ENCODE results near the gene ELAVL2. TPM values are rescaled to one million over a fixed set of nuclear protein-coding genes. Genes with fewer than 3 reads are reported as not detected.

ELAVL2 gene
- polyA plus RNA-seq, 1 donor from 2014 or later, result 106 TPM

DNA sequence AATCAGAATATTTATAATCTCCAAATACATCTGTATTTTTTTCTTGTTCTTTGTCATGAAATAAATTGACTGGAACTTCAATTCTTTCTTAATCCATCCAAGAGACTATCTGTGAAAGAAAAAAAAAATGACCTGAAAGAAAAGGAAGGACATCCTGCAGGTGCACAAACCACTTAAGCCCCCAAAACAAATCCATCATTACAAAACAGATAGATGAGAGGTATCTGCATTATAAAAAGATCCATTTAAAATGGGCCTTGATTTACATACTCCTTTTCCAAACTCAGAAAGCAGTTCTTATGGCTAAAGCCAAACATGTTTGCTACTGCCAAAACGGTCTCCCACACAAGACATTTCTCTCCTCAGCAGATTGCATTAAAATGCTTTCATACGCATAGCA lies 85.5 kb downstream of the ELAVL2 start:
- Histone ChIP-seq H2AFZ (ENCODE audit: low read depth, low read length) (no peak overlapping the region), H3K36me3 (ENCODE audit: insufficient read depth, low read length) (no peaks in the 10 kb centered on the region), H3K27ac (ENCODE audit: low read length) (no peak overlapping the region)

GRCh38 chr9:23739753-23740152 lies 86.3 kb downstream of the ELAVL2 start:
- Histone ChIP-seq H3K36me3 (ENCODE audit: insufficient read depth, low read length) (no peaks in the 10 kb centered on the region), H3K4me3 (ENCODE audit: low read length) (no peak overlapping the region), H3K79me2 (replicated peaks; ENCODE audit: insufficient read depth, low read length) (peaks cover 14% of the 10 kb centered on the region)

More for the DNA sequence above, 85.5 kb downstream of the ELAVL2 start:
- no peaks in the 10 kb centered on the region for H4K20me1 ChIP-seq (ENCODE audit: insufficient read depth)
- H3K9ac ChIP-seq (ENCODE audit: low read length), result no peak overlapping the region
- H3K9me2 ChIP-seq (ENCODE audit: insufficient read depth, low read length), result no peaks in the 10 kb centered on the region
- H3K79me2 ChIP-seq (replicated peaks; ENCODE audit: insufficient read depth, low read length), result peaks cover 13% of the 10 kb centered on the region
- no peaks in the 10 kb centered on the region for H3K27me3 ChIP-seq (ENCODE audit: insufficient read depth, low read depth, low read length)
- no peak for TF ChIP-seq EZH2 (IDR thresholded peaks at IDR 0.05; ENCODE audit: borderline replicate concordance, insufficient read depth, low read length, poor library complexity, severe bottlenecking)
- TF ChIP-seq RAD21 (conservative IDR thresholded peaks at IDR 0.05), result no peak
- TF ChIP-seq, protein P1, sequence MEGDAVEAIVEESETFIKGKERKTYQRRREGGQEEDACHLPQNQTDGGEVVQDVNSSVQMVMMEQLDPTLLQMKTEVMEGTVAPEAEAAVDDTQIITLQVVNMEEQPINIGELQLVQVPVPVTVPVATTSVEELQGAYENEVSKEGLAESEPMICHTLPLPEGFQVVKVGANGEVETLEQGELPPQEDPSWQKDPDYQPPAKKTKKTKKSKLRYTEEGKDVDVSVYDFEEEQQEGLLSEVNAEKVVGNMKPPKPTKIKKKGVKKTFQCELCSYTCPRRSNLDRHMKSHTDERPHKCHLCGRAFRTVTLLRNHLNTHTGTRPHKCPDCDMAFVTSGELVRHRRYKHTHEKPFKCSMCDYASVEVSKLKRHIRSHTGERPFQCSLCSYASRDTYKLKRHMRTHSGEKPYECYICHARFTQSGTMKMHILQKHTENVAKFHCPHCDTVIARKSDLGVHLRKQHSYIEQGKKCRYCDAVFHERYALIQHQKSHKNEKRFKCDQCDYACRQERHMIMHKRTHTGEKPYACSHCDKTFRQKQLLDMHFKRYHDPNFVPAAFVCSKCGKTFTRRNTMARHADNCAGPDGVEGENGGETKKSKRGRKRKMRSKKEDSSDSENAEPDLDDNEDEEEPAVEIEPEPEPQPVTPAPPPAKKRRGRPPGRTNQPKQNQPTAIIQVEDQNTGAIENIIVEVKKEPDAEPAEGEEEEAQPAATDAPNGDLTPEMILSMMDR (IDR thresholded peaks at IDR 0.05; ENCODE audit: poor library complexity, severe bottlenecking), result no peak
- TF ChIP-seq SMC3 (conservative IDR thresholded peaks at IDR 0.05; ENCODE audit: poor library complexity), result no peak
- TF ChIP-seq POLR2AphosphoS5 (IDR thresholded peaks at IDR 0.05), result no peak
- no peaks in the 10 kb centered on the region for H3F3A ChIP-seq (ENCODE audit: insufficient read depth, low read length, poor library complexity, severe bottlenecking)
- no peak overlapping the region for H3K4me3 ChIP-seq (ENCODE audit: low read length)
- no peak overlapping the region for H3K4me2 ChIP-seq (ENCODE audit: low read length)
- H3K9me3 ChIP-seq (ENCODE audit: low read length), result no peaks in the 10 kb centered on the region

More at GRCh38 chr9:23739753-23740152, 86.3 kb downstream of the ELAVL2 start:
- no peaks in the 10 kb centered on the region for H3F3A ChIP-seq (ENCODE audit: insufficient read depth, low read length, poor library complexity, severe bottlenecking)
- no peaks in the 10 kb centered on the region for H3K9me3 ChIP-seq (ENCODE audit: low read length)
- H3K27ac ChIP-seq (ENCODE audit: low read length), result no peak overlapping the region
- H3K27me3 ChIP-seq (ENCODE audit: insufficient read depth, low read depth, low read length), result no peaks in the 10 kb centered on the region
- H4K20me1 ChIP-seq (ENCODE audit: insufficient read depth), result no peaks in the 10 kb centered on the region
- no peak overlapping the region for H3K4me2 ChIP-seq (ENCODE audit: low read length)
- H3K9me2 ChIP-seq (ENCODE audit: insufficient read depth, low read length), result no peaks in the 10 kb centered on the region
- no peak for TF ChIP-seq RAD21 (conservative IDR thresholded peaks at IDR 0.05)
- no peak for TF ChIP-seq REST (IDR thresholded peaks at IDR 0.05; ENCODE audit: borderline replicate concordance)
- no peak for TF ChIP-seq POLR2AphosphoS5 (IDR thresholded peaks at IDR 0.05)
- TF ChIP-seq MXI1 (conservative IDR thresholded peaks at IDR 0.05; ENCODE audit: poor library complexity, severe bottlenecking), result no peak
- TF ChIP-seq EP300 (conservative IDR thresholded peaks at IDR 0.05; ENCODE audit: poor library complexity, severe bottlenecking), result no peak
- TF ChIP-seq TAF1 (IDR thresholded peaks at IDR 0.05; ENCODE audit: low read depth), result no peak
- no peak for TF ChIP-seq SMC3 (conservative IDR thresholded peaks at IDR 0.05; ENCODE audit: poor library complexity)
- H3K9ac ChIP-seq (ENCODE audit: low read length), result no peak overlapping the region
- no peak overlapping the region for H2AFZ ChIP-seq (ENCODE audit: low read depth, low read length)
